Uterus (tissue), 2 donors: ENCODE measurements around the gene GALNTL6.

Source experiments
- CTCF ChIP-seq, 4 experiments: fragments of 200-600 bp in 2 of 4; fragments of 450-650 bp in 2 of 4; sonication (generic) in 2 of 4; IDR thresholded peaks; one replicate each; pipeline ENCODE4 v1.5.1; 2016 to 2019; ENCODE audit warnings: antibody characterized with exemption in 4 of 4, mild to moderate bottlenecking in 2 of 4, moderate library complexity in 1 of 4
- POLR2A ChIP-seq, 2 donors: fragments of 450-650 bp; IDR thresholded peaks; one replicate each; pipeline ENCODE4 v1.6.1; 2016; ENCODE audit warnings: antibody characterized with exemption in 2 of 2, mild to moderate bottlenecking in 1 of 2, moderate library complexity in 1 of 2

GRCh38 chr4:172573899-172574298, 760.7 kb downstream of the GALNTL6 start:
- TF ChIP-seq CTCF (IDR thresholded peaks at IDR 0.05): no peak
- no peak for TF ChIP-seq POLR2A (IDR thresholded peaks at IDR 0.05)
